ENCODE results near the gene TSTD1. TPM values are rescaled to one million over a fixed set of nuclear protein-coding genes. Genes with fewer than 3 reads are reported as not detected.

Gene TSTD1
- total and polyA plus RNA-seq, 10 donors = 24.3 to 141 (median 31.0) TPM

DNA sequence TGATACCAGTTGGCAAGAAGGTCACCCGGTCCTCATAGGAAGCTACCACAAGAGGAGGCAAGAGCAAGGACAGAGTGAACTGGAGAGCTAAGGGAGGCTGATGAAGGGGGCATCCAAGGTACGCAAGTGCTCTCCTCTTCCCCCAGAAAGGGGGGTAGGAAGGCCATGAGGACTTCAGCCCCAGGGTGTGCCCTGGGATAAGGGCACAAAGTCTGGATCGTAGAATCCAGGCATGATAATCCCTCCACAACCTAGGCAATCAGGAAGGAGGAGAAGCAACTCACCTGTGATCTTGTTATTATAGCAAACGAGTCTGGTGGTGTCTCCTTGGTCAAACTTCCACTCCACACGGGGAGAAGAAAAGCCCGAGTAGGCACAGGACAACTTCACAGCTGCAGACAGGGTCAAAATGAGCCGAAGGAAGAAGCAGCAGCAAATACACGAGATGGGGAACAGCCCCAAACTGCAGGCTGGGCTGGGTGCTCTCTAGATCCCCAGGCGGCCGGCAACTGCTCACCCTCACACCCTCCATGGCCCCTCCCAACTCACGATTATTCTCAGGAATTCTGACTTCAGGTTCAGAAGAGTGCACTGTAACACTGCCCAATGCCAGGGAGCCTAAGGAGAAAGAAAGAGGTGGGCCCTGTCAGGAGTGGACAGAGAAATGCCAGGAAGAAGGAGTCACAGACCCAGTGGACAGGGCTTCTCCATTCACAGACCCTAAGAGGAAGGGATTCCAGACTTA is 37.9 kb downstream of the TSTD1 start:
- H3K36me3 ChIP-seq = peaks cover 0 to 44% (median 31%) of the 10 kb centered on the region in 6 donors
- peak overlapping the region in 1 of 8 donors; percentile 28 for H3K27ac ChIP-seq
- TF ChIP-seq POLR2AphosphoS5 (IDR thresholded peaks at IDR 0.05) (no peak), POLR2A (IDR thresholded peaks at IDR 0.05) (no peak)
- TF ChIP-seq, protein P1, sequence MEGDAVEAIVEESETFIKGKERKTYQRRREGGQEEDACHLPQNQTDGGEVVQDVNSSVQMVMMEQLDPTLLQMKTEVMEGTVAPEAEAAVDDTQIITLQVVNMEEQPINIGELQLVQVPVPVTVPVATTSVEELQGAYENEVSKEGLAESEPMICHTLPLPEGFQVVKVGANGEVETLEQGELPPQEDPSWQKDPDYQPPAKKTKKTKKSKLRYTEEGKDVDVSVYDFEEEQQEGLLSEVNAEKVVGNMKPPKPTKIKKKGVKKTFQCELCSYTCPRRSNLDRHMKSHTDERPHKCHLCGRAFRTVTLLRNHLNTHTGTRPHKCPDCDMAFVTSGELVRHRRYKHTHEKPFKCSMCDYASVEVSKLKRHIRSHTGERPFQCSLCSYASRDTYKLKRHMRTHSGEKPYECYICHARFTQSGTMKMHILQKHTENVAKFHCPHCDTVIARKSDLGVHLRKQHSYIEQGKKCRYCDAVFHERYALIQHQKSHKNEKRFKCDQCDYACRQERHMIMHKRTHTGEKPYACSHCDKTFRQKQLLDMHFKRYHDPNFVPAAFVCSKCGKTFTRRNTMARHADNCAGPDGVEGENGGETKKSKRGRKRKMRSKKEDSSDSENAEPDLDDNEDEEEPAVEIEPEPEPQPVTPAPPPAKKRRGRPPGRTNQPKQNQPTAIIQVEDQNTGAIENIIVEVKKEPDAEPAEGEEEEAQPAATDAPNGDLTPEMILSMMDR (IDR thresholded peaks at IDR 0.05 in 8 of 11, conservative IDR thresholded peaks at IDR 0.05 in 3 of 11) = no peak
- H3K27me3 ChIP-seq (replicated peaks in 1 of 7) = no peaks in the 10 kb centered on the region
- no peak for DNase-seq
- no peaks in the 10 kb centered on the region for H3K9me3 ChIP-seq
- H3K4me1 ChIP-seq = peaks cover 0 to 50% (median 19%) of the 10 kb centered on the region in 6 donors
- intact Hi-C loops (cut with DNase I; ENCODE audit: low total_unique reads) = no loop called here
- 82 to 91% (median 90%) methylated on average over 11 of the region's 11 CpGs for WGBS, 5 donors
- no peak overlapping the region for H3K4me3 ChIP-seq

DNA sequence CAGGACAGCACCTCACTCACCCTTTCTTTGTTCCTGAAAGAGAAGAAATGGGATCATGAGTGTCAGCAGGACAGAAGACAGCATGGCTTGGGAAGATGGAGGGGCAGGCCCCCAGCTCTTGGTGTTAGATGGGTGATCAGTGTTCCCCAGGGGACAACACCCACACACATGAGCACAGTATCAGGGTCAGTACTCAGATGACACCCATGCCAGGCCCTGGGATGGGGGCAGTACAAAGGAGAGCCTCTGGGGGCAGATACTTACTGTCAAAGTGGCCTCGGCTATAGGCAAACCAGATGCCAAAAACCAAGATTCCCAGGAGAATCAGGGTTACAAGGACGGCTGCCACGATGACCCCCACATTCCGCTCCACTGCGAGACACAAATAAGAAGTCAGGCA is 39.4 kb downstream of the TSTD1 start:
- Histone ChIP-seq H3K27ac (peak overlapping the region in 2 of 8 donors; percentile 75 to 82), H3K9me3 (no peaks in the 10 kb centered on the region), H3K36me3 (peaks cover 0 to 44% (median 31%) of the 10 kb centered on the region in 6 donors), H3K4me1 (peaks cover 0 to 45% (median 22%) of the 10 kb centered on the region in 6 donors), H3K4me3 (no peak overlapping the region), H3K27me3 (replicated peaks in 1 of 7) (no peaks in the 10 kb centered on the region)
- TF ChIP-seq POLR2A (IDR thresholded peaks at IDR 0.05) (no peak), POLR2AphosphoS5 (IDR thresholded peaks at IDR 0.05) (no peak)
- TF ChIP-seq, protein P1 (IDR thresholded peaks at IDR 0.05 in 8 of 11, conservative IDR thresholded peaks at IDR 0.05 in 3 of 11) = no peak
- DNase-seq = no peak
- intact Hi-C loops (cut with DNase I; ENCODE audit: low total_unique reads) = loop anchor here (5.0 kb wide), 1 partner anchor 98 kb away; the partner anchor contains the start of gene KLHDC9
- WGBS, 5 donors = 93 to 96% (median 95%) methylated on average over 5 of the region's 5 CpGs

DNA sequence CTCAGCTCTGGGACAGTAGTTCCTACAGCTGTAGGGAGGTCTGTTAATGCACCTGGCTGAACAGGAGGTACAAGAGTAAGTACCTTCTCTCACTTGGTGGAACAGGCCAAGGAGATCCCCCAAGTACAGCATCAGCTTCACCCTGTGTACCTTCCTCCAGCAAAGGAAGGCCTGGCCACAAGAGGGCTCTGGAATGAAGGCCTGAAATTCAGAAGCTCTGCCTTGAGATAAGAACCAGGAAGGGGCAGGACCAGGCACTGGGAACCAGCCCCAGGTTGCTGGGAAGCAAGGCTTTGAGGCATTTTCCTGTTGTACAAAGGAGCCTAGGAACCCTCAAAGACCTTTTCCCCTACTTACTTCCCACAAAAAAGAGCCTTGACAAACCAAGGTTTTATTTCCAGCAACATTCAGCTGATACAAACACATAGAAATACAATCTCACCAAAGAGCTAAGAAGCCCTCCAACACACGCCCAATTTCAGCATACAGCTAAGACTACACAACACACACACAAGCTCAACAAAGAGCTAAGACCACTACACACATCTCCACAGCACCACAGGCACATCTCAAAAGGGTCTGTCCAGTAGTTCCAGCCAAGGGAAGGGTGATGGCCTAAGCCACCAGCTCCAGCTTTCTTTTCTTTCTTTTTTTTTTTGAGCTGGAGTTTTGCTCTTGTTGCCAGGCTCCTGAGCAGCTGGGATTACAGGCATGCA is 41.3 kb downstream of the TSTD1 start:
- Histone ChIP-seq H3K4me1 (peaks cover 0 to 51% (median 23%) of the 10 kb centered on the region in 6 donors), H3K9me3 (no peaks in the 10 kb centered on the region), H3K27me3 (replicated peaks in 1 of 7) (no peaks in the 10 kb centered on the region), H3K27ac (peak overlapping the region; percentile 27 to 82 (median 73)), H3K4me3 (no peak overlapping the region), H3K36me3 (peaks cover 0 to 44% (median 31%) of the 10 kb centered on the region in 6 donors)
- DNase-seq = peak; percentile 84
- 50 to 80% (median 68%) methylated on average over 1 of the region's 1 CpG for WGBS, 5 donors
- TF ChIP-seq, protein P1 (IDR thresholded peaks at IDR 0.05 in 8 of 11, conservative IDR thresholded peaks at IDR 0.05 in 3 of 11) = peak; percentile 37 to 80 (median 76)
- TF ChIP-seq POLR2AphosphoS5 (IDR thresholded peaks at IDR 0.05) (peak in 2 of 3 donors; percentile 51 to 80), POLR2A (IDR thresholded peaks at IDR 0.05) (no peak)
- intact Hi-C loops (cut with DNase I; ENCODE audit: low total_unique reads) = loop anchor here (5.0 kb wide), 1 partner anchor 100 kb away; the partner anchor contains the start of gene KLHDC9

Data from spleen (tissue), 11 donors.